GM12865 (cell line): ENCODE measurements around the gene MGST2.

ENCODE experiments used
- DNase-seq: peaks from one replicate; pipeline ENCODE4 v3.0.0; 2010; ENCODE audit warnings: low read depth
- H3K4me3 ChIP-seq: 2 replicates; pipeline ENCODE4 v1.5.1; 2011; ENCODE audit warnings: mild to moderate bottlenecking, low read depth, low read length, control low read depth
- CTCF ChIP-seq: IDR thresholded peaks from 2 replicates; pipeline ENCODE4 v1.5.1; 2011; ENCODE audit warnings: low read length, control low read depth, low read depth, inconsistent platforms; ENCODE audit not compliant: insufficient read depth; ENCODE audit errors: missing control alignments

Gene MGST2

GRCh38 chr4:139745111-139745639, 79.6 kb downstream of the MGST2 start:
- no peak overlapping the region for H3K4me3 ChIP-seq
- TF ChIP-seq CTCF = no peak
- no peak for DNase-seq

- DNase-seq = no peak
- no peak for TF ChIP-seq CTCF
Measured at GRCh38 chr4:139746431-139747171, 81.0 kb downstream of the MGST2 start.

GRCh38 chr4:139749338-139749737, 83.7 kb downstream of the MGST2 start:
- no peak for TF ChIP-seq CTCF
- no peak overlapping the region for H3K4me3 ChIP-seq
- DNase-seq = no peak

More at GRCh38 chr4:139746431-139747171, 81.0 kb downstream of the MGST2 start:
- H3K4me3 ChIP-seq = no peak overlapping the region

GRCh38 chr4:139749835-139750498, 84.3 kb downstream of the MGST2 start:
- no peak for DNase-seq
- no peak for TF ChIP-seq CTCF

GRCh38 chr4:139753686-139754085, 88.1 kb downstream of the MGST2 start:
- no peak for TF ChIP-seq CTCF

More at GRCh38 chr4:139749835-139750498, 84.3 kb downstream of the MGST2 start:
- no peak overlapping the region for H3K4me3 ChIP-seq

More at GRCh38 chr4:139753686-139754085, 88.1 kb downstream of the MGST2 start:
- no peak overlapping the region for H3K4me3 ChIP-seq
- no peak for DNase-seq
